Measurements from ENCODE around the gene IMPA2. TPM values are rescaled to one million over a fixed set of nuclear protein-coding genes. Genes with fewer than 3 reads are reported as not detected.

Gene IMPA2
- total and polyA plus RNA-seq, 2 of the 13 experiments (the other 11 are each of a cell fraction or from before 2014, with no cell fraction given): 37.8 to 71.8 TPM

DNA sequence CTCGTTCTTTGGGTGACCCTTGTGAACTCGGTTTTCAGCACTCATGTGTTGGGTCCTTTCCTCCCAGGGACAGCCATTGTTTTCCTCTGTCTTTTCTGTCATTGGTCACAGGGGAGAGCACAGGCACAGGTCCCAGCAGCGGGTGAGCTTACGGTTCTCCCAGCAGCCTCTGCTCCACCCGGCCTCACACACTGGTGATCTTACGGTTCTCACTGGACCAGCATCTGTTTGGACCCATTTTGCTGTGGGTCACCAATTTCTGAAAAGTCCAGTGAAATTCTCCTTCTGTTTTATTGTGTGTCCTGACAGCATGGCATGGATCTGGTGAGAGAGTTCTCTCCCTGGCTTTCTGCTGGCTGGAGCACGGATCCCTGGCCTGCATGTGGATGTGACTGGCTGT is 62.5 kb downstream of the IMPA2 start:
- H3K4me3 ChIP-seq (replicated peaks in 1 of 3; ENCODE audit: insufficient read depth in 1 of 3, low read depth in 2 of 3, low read length in 3 of 3): peak overlapping the region in 2 of 3 experiments; percentile 8 to 38; a peak in 2 of 6 replicates
- CTCF ChIA-PET (ENCODE audit: low intra/inter-chr PET ratio, low total read pairs): no interaction called here
- intact Hi-C loops (cut with micrococcal nuclease; ENCODE audit: unreplicated experiment): no loop called here

More for the DNA sequence above, 62.5 kb downstream of the IMPA2 start:
- Histone ChIP-seq H3K9ac (ENCODE audit: insufficient read depth, low read depth, low read length) (no peak overlapping the region), H4K20me1 (ENCODE audit: insufficient read depth, low read length) (no peaks in the 10 kb centered on the region), H3K36me3 (replicated peaks in 1 of 2; ENCODE audit: control insufficient read depth in 1 of 2, insufficient read depth in 2 of 2, low read length in 2 of 2) (no peaks in the 10 kb centered on the region), H3K79me2 (ENCODE audit: insufficient read depth, low read length) (no peaks in the 10 kb centered on the region), H3K4me1 (ENCODE audit: insufficient read depth, low read length) (peaks cover 29% of the 10 kb centered on the region), H2AFZ (ENCODE audit: low read length) (peak overlapping the region; percentile 23), H3K9me3 (ENCODE audit: low read length) (no peaks in the 10 kb centered on the region), H3K4me2 (ENCODE audit: low read depth, low read length) (peak overlapping the region; percentile 65), H3K27ac (ENCODE audit: extremely low read length, insufficient read depth, low read length) (no peak overlapping the region), H3K27me3 (ENCODE audit: control insufficient read depth in 1 of 2, insufficient read depth in 2 of 2, low read length in 2 of 2) (peaks cover 0 to 14% of the 10 kb centered on the region in 2 experiments; a peak in 3 of 5 replicates)
- in situ Hi-C loops (cut with HindIII; ENCODE audit: extremely low pct_ligation_motif_present, low pct_unique_long_range_greater_than_20kb): loop anchor here (5.0 to 10.0 kb wide), 2 partner anchors 307 to 389 kb away; no protein-coding TSS in a partner anchor
- ATAC-seq: peak; percentile 35
- no TSS peak for BruUV-seq (replicated peaks)
- POLR2A ChIA-PET: interaction anchor here (1.2 kb wide), 1 partner anchor 49 kb away, joined by 3 read pairs; no protein-coding TSS in a partner anchor
- no peak for DNase-seq (ENCODE audit: low spot score)
- TF ChIP-seq SALL1 (CRISPR knock-in tag; IDR thresholded peaks at IDR 0.05) (no peak), ZNF781 (CRISPR knock-in tag; IDR thresholded peaks at IDR 0.05; ENCODE audit: borderline replicate concordance, not compliant biosample characterization) (no peak), ZNF292 (CRISPR knock-in tag; IDR thresholded peaks at IDR 0.05; ENCODE audit: borderline replicate concordance, low read depth) (peak; percentile 16; the same call in 1 of the 2 replicates), ZNF143 (CRISPR knock-in tag; IDR thresholded peaks at IDR 0.05) (0 out of 2 replicates have a peak, but pooled peaks have one; percentile 38), FOXP1 (IDR thresholded peaks at IDR 0.05) (no peak), FOXP1 (CRISPR knock-in tag; IDR thresholded peaks at IDR 0.05) (no peak), ZFY (CRISPR knock-in tag; IDR thresholded peaks at IDR 0.05) (0 out of 2 replicates have a peak, but pooled peaks have one; percentile 6), MAX (IDR thresholded peaks at IDR 0.05) (peak; percentile 38; the same call in 1 of the 2 replicates), MTERF4 (CRISPR knock-in tag; IDR thresholded peaks at IDR 0.05) (0 out of 2 replicates have a peak, but pooled peaks have one; percentile 24)
- TF ChIP-seq, protein P1, sequence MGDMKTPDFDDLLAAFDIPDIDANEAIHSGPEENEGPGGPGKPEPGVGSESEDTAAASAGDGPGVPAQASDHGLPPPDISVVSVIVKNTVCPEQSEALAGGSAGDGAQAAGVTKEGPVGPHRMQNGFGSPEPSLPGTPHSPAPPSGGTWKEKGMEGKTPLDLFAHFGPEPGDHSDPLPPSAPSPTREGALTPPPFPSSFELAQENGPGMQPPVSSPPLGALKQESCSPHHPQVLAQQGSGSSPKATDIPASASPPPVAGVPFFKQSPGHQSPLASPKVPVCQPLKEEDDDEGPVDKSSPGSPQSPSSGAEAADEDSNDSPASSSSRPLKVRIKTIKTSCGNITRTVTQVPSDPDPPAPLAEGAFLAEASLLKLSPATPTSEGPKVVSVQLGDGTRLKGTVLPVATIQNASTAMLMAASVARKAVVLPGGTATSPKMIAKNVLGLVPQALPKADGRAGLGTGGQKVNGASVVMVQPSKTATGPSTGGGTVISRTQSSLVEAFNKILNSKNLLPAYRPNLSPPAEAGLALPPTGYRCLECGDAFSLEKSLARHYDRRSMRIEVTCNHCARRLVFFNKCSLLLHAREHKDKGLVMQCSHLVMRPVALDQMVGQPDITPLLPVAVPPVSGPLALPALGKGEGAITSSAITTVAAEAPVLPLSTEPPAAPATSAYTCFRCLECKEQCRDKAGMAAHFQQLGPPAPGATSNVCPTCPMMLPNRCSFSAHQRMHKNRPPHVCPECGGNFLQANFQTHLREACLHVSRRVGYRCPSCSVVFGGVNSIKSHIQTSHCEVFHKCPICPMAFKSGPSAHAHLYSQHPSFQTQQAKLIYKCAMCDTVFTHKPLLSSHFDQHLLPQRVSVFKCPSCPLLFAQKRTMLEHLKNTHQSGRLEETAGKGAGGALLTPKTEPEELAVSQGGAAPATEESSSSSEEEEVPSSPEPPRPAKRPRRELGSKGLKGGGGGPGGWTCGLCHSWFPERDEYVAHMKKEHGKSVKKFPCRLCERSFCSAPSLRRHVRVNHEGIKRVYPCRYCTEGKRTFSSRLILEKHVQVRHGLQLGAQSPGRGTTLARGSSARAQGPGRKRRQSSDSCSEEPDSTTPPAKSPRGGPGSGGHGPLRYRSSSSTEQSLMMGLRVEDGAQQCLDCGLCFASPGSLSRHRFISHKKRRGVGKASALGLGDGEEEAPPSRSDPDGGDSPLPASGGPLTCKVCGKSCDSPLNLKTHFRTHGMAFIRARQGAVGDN (CRISPR knock-in tag; IDR thresholded peaks at IDR 0.05): peak; percentile 57
- TF ChIP-seq, protein P2, sequence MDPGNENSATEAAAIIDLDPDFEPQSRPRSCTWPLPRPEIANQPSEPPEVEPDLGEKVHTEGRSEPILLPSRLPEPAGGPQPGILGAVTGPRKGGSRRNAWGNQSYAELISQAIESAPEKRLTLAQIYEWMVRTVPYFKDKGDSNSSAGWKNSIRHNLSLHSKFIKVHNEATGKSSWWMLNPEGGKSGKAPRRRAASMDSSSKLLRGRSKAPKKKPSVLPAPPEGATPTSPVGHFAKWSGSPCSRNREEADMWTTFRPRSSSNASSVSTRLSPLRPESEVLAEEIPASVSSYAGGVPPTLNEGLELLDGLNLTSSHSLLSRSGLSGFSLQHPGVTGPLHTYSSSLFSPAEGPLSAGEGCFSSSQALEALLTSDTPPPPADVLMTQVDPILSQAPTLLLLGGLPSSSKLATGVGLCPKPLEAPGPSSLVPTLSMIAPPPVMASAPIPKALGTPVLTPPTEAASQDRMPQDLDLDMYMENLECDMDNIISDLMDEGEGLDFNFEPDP (CRISPR knock-in tag; conservative IDR thresholded peaks at IDR 0.05): no peak
- TF ChIP-seq, protein P3, sequence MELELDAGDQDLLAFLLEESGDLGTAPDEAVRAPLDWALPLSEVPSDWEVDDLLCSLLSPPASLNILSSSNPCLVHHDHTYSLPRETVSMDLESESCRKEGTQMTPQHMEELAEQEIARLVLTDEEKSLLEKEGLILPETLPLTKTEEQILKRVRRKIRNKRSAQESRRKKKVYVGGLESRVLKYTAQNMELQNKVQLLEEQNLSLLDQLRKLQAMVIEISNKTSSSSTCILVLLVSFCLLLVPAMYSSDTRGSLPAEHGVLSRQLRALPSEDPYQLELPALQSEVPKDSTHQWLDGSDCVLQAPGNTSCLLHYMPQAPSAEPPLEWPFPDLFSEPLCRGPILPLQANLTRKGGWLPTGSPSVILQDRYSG (CRISPR knock-in tag; IDR thresholded peaks at IDR 0.05): no peak
- WGBS (ENCODE audit: low lambda C conversion rate): 1% methylated on average over 7 of the region's 7 CpGs
- FAIRE-seq: no peak

All from HepG2 (cell line).